ENCODE data around the gene APOF.
"Not testable (repeated sequence)": the region's sequence is repeated elsewhere in the genome, so short reads cannot be mapped to it uniquely, and the experiment has no call there.

APOF gene, protein sequence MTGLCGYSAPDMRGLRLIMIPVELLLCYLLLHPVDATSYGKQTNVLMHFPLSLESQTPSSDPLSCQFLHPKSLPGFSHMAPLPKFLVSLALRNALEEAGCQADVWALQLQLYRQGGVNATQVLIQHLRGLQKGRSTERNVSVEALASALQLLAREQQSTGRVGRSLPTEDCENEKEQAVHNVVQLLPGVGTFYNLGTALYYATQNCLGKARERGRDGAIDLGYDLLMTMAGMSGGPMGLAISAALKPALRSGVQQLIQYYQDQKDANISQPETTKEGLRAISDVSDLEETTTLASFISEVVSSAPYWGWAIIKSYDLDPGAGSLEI

DNA sequence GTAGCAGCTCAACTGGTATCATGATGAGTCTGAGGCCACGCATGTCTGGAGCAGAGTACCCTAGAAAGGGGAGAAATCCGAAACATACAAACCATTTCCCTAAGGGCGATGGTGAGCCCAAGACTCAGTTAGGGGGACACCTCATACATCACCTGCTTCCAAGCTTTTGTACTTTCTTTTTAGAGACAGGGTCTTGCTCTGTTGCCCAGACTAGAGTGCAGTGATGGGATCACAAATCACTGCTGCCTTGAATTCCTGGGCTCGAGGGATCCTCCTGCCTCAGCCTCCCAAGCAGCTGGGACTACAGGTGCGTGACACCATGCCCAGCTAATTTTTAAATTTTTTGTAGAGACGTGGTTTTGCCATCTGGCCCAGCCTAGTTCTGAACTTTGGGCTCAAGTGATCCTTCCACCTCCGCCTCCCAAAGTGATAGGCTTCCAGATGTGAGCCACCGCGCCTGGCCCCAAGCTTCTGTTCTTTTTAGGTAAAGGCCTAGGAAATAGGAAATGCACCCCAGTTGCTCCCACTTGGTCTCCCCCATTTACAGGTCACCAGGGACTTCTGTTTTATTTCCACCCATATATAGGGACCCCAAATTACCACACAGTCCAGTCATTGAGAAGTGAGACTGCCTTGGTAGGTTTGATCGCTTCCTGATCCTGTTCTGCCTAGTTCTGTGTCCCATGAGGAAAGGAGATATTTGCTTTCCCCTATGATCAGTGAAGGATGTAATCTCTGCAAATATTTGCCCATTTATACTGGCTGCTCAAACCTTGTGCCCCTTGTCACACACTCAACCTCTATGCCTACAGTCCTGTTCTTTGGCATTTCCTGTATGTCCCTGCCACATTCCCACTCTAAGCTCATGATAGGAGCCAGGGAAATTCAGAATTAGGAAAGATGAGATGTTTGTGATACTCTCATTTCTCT, at the start of gene APOF:
TSS of gene APOF (minus strand) at position 728 of the 930 bp plus-strand sequence. CDS start at position 616, 112 bp downstream.
- no peak for DNase-seq

DNA sequence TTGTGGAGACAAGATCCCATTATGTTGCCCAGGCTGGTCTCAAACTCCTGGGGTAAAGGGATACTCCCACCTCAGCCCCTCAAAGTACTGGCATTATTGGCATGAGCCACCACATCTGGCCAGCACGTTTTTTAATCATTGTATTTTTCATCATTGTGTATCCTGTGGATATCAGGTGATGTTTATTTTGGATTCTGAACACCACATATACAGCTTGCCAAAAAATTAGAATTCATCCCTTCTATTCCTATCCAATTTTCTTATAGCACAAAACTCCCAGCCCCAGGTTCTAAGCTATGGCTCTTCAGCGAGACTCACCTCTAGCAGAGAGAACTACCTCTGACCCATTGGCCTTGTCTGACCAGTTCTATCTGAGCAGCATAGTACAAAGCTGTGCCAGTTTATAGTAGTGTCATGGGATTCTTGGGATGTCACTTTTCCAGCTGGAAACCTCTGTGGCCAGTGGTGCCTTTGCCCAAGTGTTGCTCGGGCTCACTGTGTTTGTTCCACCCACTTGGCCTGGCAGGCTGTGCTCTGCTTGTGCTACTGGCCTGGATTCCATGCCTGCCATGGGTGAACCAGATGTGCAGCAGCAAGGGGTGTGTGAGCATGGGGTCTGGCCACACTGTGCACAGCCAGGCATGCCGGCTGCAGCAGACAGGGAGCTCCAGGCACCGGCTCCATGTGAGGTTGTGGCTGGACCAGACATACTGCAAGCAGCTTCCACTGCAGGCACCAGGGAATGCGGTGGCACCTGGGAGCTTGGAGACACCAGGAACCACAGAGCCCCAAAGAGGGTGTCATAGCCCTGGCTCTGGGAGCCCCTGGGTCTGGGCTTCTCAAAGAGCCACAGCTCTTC, 49.4 kb upstream of the APOF start:
- no peak for DNase-seq

DNA sequence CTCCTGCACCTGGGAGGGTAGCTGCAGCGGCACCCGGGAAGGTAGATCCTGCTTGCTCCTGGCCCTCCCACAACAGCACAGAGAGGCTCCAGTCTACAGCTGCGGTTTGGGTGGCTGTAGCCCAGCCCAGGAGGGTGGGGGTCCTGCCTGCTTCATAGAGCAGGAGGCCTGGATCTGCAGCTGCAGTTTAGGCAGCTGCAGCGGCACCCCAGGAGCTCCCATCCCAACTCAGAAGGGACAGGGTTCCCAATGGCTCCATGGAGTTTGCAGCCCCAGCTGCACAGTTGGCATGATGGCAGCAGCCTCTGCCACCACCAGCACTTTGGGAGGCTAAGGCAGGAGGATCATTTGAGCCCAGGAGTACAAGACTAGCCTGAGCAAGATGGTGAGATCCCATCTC, 48.1 kb upstream of the APOF start:
- DNase-seq = no peak

DNA sequence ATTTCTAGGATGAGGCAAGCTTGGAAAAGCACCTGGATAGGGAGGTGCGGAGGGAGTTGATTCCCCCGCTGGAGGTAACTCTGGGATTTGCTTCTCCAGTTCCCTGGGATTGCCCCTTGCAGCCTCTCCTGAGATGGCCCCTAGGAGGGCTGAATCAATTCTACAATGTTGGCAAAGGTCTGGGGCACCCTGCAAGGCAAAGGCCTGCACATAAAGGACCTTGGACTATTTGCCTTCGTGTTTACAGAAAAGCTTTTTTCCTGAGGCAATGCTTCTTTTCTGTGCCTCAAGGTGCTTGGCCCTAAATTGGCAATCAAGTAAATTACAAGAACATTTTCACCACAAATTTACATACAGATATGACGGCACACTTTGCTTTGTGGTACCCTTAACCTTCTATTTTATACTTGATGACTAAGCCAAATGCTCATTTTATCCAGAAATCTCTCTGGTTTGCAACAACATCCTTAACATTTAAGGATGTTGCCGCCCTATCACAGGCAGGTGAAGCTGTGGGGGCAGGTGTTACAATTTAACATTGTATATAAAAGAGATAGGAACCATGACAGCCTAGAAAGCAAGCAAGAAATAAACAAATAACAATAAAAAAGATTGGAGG, 46.3 kb upstream of the APOF start:
- no peak for DNase-seq

DNA sequence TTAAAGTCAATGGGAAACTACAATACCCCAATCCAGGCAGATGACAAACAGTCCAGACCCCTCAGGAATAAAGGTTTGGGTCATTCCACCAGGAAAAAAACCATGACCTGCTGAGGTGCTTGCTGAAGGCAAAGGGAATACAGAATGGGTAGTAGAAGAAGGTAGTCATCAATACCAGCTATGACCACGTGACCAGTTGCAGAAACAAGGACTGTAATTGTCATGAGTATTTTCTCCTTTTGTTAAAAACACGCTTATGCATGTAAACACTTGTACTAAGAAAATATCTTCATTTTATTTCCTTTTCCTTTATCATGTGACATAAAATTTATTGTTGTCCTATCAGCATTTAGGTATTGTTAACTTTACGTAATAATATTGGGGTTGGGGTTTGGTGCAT, 41.6 kb upstream of the APOF start:
- not testable (repeated sequence) for DNase-seq

DNA sequence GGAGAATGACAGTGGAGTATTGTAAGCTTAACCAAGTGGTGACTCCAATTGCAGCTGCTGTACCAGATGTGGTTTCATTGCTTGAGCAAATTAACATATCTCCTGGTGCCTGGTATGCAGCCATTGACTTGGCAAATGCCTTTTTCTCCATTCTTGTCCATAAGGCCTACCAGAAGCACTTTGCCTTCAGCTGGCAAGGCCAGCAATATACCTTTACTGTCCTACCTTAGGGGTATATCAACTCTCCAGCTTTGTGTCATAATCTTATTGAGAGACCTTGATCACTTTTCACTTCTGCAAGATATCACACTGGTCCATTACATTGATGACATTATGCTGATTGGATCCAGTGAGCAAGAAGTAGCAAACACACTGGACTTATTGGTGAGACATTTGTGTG, 39.0 kb upstream of the APOF start:
- not testable (repeated sequence) for DNase-seq

DNA sequence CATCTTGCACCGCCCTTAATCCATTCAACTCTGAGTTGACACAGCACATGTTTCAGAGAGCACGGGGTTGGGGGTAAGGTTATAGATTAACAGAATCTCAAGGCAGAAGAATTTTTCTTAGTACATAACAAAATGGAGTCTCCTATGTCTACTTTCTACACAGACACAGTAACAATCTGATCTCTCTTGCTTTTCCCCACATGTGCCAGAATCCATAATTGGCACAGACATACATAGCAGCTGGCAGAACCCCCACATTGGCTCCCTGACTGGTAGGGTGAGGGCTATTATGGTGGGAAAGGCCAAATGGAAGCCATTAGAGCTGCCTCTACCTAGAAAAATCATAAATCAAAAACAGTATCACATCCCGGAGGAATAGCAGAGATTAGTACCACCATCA, 38.5 kb upstream of the APOF start:
- not testable (repeated sequence) for DNase-seq

DNA sequence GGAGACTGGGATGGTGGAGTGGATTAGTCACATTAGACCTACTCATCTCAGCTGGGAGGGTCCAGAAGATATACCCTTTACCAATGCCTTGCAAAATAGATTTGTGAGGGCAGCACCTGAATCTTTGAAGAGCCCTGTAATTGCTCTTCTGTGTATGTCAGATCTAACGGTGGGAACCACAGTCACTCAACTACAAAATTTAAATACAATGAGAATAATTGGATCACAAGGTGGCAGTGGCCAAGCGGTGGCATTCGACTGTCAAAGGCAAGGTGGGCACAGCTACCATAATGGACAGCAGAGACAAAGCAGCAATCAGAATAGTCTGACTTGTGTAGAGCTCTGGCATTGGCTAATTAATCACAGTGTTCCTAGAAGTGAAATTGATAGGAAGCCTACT, 36.8 kb upstream of the APOF start:
- DNase-seq = not testable (repeated sequence)

DNA sequence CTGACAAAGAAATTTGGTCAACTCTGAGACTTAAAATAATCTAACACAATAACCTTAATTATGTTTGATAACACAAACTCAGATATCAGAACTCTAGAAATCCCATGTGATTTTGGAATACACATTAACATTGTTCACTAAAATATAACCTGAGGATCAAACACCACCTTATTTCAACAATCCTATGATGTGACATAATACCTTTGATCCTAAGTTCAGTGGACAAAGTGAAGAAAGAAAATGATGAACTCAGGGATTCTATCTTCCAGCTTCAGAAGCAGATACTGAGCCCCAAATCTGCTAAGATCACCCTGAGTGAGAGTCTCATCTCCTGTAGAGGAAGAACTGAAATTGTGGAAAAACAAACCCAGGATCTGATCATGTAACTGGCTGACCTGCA, 35.7 kb upstream of the APOF start:
- DNase-seq = no peak

DNA sequence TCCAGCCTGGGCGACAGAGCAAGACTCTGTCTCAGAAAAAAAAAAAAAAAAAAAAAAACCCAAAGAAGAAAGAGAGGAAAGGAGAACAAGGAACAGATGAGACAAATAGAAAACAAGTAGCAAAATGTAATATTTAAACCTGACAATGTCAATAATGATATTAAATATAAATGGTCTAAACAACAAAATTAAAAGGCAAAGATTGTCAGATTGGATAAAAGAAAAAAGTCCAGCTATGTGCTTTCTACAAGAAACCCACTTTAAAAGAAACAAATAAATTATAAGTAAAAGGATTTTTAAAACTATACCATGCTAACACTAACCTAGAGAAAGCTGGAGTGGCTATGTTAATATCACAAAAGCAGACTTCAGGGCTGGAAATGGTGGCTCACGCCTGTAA, 29.7 kb upstream of the APOF start:
- no peak for DNase-seq

DNA sequence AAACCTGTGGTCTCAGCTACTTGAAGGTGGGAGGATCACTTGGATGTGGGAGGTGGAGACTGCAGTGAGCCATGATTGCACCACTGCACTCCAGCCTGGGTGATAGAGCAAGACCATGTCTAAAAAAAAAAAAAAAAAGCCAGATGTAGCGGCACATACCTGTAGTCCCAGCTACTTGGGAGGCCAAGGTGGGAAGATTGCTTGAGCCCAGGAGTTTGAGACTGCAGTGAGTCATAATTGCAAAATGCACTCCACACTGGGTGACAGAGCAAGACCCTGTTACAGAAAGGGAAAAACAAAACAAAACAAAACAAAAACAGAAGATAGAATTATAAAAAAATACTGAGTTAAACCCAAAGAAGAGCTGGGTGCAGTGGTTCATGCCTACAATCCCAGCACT, 29.1 kb upstream of the APOF start:
- no peak for DNase-seq

DNA sequence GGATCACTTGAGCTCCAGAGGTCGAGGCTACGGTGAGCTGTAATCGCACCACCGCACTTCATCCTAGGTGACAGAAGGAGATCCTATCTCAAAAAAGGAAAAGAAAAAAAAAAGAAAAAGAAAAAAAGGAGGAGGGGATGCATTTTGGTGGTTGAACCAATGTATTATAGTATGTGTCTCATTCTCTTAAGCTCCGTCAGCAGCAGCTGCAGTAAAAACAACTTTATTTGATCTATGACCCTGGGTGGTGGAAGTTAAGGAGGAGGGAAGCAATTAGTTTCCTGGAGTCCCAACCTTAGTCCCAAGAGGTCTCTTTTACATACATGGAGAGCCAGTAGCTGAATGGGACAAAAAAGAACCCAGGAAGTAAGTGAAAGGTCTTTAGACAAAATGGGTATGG, 26.8 kb upstream of the APOF start:
- DNase-seq = no peak

DNA sequence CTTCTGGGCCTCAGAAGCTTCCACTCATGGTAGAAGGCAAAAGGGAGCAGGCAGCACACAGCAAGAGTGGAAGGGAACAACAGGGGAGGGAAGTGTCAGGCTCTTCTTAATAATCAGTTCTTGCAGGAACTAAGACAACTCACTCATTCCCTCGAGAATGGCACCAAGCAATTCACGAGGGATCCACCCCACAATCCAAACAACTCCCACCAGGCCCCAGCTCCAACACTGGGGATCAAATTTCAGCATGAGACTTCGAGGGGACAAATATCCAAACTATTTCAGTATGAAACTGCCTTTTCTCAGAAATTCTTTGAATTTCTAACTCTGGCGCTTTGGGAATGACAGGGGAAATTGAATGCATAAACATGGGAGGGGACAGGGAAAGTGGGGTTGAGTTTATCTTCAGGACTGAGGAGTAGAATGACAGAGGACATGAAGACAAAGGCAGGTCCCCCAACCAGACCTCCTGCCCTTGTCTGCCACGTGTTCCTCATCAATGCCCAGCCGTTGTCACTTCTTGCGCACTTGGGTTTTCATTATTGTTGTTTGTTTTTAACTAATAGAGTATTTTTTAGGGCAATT, 24.6 kb upstream of the APOF start:
- DNase-seq = no peak

DNA sequence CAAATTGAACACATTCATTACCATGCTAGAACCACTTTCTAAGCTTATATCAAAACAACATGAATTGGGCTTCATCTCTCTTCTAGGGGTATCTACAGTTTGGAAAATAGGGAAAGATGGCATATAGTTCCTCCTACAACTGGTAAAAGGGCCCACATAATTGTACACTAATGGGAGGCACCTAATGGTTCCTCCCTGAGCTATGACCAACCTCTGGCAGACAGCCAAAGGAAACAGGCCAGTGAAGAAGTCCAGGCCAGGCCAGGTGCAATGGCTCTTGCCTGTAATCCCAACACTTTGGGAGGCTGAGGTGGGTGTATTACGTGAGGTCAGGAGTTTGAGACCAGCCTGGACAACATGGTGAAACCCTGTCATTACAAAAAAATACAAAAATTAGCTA, 23.2 kb upstream of the APOF start:
- no peak for DNase-seq

DNA sequence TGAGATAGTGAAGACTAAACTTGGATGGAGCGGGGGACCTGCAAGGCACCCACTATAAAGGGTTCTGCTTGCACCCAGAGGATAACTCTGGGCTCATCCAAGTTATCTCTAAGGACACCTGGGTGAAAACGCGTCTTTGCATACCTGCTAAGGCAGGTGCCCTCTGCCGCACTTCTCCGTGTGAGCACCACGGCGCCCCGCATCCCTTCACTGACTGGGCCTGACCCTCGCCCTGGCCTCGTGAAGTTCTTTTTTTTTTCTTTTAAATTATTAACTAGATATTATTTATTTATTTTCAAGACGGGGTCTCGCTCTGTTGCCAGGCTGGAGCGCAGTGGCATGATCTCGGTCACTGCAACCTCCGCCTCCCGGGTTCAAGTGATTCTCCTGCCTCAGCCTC, 20.0 kb upstream of the APOF start:
- DNase-seq = no peak

DNA sequence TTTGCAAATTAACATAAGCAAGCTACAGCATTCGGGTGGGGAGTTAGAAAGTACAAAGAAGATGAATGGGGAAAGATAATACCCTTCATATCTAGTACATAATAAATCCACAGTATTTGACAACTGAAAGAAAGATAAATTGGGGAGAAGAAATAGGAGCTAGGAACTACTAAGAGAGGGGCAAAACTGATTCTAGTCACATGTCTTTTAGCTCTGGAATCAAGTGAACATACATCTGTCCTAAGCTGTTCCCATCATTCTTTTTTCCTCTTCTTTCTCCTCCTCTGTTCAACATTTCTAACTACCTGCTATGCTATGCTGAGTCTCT, 15.3 kb upstream of the APOF start:
- no peak for DNase-seq

DNA sequence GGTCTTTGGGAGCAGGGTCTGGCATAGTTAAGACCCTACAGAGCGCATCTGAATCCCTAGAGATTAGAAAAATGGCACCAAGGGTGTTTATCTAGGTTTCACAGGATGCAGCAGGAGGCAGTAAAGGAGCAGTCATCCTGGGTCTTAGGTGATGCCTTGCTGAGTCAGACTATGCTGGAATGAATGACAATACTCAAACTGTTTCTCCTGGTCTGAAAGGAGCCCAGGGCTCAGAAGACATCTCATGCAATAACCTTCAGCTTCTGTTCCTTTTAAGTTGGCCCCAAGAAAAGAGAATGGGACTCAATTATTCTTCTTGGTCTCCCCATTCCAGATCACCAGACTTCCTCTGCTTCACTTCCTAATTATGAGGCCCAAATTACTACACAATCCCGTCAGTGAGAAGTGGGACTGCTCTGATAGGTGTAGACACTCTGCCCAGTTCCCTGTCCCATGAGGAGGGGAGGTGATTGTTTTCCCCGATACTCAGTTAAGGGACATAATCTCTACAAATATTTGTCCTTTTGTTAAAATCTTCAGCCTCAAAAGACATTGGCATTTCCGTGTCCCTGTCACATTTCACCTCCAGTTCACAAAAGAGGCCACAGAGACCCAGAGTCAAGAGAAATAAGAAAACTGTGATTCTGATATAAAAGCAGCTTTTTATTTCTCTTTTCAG, 14.8 kb upstream of the APOF start:
- peak; percentile 71 for DNase-seq

DNA sequence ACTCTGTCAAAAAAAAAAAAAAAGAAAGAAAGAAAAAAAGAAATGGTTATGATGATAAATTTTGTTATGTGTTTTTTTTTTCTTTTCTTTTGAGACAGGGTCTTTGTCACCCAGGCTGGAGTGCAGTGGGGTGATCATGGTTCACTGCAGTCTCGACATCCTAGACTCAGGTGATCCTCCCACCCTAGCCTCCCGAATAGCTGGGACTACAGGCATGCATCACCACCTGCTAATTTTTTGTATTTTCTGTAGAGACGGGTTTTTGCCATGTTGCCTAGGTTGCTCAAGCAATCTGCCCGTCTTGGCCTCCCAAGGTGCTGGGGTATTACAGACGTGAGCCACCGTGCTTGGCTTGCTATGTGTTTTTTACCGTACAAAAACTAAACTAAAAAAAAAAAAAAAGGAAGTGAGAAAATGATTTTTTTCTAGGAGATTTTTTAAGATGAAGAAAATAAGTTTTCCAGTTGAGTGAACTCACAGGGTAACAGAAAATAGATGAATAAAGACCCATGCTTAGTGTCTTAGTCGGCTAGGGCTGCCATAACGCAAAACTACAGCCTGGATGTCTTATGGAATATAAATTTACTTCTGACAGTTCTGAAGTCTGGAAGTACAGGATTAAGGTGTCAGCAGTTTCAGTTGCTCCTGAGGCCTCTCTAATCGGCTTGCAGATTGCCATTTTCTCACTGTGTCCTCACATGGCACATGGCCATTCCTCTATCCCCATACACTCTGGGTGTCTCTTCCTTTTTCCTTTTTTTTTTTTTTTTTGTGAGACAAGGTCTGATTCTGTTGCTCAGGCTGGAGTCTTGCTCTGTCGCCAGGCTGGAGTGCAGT, 13.2 kb upstream of the APOF start:
- DNase-seq = no peak

DNA sequence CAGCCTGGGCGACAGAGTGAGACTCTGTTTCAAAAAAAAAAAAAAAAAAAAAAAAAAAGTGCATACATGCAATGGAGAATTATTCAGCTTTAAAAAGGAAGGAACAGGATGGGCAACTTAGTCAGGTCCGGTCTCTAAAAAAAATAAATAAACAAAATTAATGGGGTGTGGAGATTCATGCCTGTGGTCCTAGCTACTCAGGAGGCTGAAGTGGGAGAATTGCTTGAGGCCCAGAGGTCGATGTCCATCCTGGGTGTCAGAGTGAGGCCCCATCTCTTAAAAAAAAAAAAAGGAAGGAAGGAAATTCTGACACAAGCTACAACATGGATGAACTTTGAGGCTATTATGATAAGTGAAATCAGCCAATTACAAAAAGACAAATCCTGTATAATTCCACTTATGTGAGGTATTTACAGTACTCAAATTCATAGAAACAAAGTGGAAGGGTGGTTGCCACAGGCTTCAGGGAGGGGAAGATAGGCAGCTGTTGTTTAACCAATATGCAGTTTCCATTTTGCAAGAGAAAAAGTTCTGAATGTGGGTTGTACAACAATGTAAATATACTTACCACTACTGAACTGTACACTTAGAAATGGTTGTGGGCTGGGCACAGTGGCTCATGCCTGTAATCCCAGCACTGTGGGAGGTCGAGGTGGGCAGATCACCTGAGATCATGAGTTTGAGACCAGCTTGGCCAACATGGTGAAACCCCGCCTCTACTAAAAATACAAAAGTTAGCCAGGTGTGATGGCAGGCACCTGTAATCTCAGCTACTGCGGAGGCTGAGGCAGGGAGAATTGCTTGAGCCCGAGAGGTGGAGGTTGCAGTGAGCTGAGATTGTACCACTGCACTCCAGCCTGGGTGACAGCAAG, 12.3 kb upstream of the APOF start:
- no peak for DNase-seq

DNA sequence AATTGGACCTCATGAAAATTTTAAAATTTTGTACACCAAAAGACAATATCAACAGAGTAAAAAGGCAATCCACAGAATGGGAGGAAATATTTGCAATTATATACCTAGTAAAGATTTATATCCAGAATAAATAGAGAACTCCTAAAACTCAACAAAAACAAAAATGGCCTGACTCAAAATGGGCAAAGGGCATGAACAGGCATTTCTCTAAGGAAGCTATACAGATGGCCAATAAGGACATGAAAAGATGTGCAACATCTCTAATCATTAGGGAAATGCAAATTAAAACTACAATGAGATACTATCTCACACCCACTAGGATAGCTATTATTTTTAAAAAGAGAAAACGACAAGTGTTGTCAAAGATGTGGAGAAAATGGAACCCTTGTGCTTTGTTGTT, 10.9 kb upstream of the APOF start:
- DNase-seq = no peak

Data from hematopoietic multipotent progenitor cell treated with erythropoietin and hydrocortisone succinate and interleukin-3 and kit ligand, for 6 days (in vitro differentiated cells).